NCI-H446 (cell line): ENCODE measurements around the gene TWIST2.

Source experiments
- DNase-seq, 2 experiments: peaks; one replicate each; lab custom pipeline; 2025; lab: John Stamatoyannopoulos, UW

The TWIST2 gene

GRCh38 chr2:238890131-238890530, 42.2 kb downstream of the TWIST2 start:
- DNase-seq = no peak

GRCh38 chr2:238890618-238891456, 43.0 kb downstream of the TWIST2 start:
- DNase-seq = no peak

- no peak for DNase-seq
These were observed 43.7 kb downstream of the TWIST2 start for GRCh38 chr2:238891457-238892203.

GRCh38 chr2:238892204-238892500, 44.3 kb downstream of the TWIST2 start:
- DNase-seq = no peak

DNA sequence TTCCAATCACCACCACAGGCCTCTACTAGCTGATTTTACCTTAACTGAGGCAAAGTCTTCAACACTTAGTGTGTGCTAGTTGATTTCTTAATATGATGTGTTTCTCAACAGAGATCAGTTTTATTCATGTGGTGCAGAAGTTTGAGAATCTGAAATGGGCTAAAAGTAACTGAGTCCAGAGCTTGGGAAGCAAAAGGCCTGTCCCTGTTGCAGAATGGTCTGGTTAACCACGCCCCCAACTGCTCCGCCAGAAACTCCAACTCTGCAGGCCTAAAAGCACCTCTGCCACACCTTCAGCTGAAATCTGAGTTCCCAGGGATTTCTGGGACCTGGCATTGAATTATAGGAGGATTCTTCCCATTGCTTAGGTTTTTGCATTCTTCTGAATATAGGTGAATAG, 44.9 kb downstream of the TWIST2 start:
- DNase-seq = no peak

- DNase-seq = no peak
These were observed 45.6 kb downstream of the TWIST2 start for GRCh38 chr2:238893349-238894000.

GRCh38 chr2:238894226-238894949, 46.5 kb downstream of the TWIST2 start:
- DNase-seq = no peak

DNA sequence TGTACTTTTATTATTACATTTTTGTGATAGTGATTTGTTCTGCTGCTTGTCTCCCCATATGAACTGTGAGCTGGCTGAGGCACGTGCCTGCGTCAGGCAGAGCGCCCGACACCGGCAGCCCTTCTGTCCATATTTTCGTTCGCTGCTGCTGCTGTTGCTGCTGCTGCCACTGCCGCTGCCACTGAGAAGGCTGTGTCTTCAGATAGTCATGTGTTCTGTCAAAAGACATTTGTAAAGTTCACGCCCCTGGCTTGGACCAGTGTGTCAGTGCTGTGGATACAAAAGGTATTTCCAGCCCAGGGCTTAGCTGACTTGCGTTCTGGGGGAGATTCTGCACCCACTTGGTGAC, 47.0 kb downstream of the TWIST2 start:
- no peak for DNase-seq

DNA sequence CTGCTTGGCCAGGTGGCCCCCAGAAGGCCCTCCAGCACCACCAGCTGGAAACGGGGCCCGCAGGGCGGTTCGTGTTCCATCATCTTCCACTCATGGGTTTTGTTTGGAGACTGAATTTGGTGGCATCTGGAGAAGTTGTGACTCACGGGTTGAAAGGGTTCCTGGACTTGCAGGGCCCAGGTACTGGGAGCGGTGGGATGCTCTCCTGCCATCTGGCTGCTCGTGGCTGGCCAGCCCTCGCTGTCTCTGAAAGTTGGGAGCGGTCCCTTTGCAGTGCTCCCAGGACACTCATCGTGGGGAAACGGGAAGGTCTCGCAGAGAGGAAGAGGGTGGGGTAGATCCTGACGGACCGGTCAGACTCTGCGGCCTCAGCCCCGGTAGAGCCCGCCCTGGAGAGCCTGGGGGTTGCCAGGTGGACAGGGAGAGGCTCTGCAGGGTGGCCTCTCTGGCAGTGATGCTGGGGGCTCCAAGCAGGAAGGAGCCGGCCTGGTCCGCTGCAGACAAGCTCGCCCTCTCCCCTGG, 47.5 kb downstream of the TWIST2 start:
- DNase-seq = no peak

DNA sequence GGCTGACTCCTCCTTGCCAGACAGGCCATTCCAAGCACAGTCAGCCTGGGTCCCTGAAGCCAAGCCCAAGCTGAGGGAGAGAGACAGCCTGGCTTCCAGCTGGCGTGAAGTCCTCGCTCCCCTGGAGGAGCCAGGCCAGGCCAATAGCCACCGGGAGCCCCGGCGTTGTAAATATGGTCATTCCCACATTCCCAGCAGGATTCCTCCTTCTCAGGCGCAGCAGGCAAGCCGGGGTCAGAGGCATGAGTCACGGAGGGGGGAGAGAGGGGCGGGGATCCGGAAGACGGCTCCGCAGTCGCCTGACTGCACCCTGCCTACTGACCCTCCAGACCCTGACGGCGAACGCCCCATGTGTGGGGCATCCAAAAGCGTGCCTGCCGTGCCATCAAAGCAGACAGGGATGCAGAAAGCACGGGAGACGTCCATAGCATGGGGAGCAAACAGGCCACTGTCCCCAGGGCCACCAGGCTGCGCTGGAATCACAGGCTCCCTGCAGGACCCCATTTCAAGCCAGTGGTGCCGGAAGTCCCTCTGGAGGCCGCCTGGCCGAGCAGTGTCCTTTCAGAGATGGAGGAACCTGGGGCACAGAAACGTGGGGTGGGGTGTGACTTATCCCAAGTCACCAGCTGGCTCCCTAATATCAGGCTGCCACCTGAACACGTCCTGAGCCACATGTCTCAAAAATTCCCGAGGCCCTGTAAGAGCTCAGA, 48.2 kb downstream of the TWIST2 start:
- no peak for DNase-seq

DNA sequence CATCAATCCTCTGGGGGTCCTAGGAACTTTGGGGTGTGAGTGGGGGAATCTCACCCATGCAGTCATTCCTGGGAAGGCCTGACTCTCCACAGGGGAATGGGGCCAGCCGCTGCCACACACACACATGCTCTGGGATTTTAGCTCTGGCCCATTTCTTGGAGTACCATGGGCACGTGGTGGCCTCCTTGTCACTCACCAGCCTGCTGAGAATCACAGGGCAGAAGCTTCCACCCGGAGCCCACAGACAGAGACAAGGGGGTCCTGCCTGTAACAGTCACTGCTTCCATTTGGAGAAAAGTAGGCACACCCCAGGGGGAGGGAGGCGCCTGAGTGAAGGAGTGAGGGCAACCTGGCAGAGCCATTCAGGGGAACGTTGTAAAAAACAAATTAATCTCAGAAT, 48.8 kb downstream of the TWIST2 start:
- DNase-seq = no peak

GRCh38 chr2:238897122-238897880, 49.4 kb downstream of the TWIST2 start:
- DNase-seq = no peak

DNA sequence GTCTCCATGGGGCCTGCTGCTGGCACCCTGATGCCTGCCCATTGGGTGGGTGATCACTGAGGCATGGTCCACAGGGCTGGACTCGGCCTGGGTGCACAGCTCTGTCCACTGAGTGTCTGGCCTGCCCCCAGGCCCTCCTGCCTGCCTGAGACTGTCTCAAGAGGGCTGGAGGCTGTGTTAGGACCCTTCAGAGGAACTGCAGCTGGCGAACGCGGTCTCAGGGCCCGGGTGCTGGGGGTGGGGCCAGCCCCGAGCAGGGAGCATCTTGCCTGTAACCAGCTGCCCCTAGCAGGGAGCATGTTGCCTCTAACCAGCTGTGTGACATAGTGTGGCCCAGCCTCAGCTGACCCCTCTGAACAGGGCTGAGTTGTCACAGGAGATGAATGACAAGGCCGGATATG, 50.0 kb downstream of the TWIST2 start:
- DNase-seq = no peak

DNA sequence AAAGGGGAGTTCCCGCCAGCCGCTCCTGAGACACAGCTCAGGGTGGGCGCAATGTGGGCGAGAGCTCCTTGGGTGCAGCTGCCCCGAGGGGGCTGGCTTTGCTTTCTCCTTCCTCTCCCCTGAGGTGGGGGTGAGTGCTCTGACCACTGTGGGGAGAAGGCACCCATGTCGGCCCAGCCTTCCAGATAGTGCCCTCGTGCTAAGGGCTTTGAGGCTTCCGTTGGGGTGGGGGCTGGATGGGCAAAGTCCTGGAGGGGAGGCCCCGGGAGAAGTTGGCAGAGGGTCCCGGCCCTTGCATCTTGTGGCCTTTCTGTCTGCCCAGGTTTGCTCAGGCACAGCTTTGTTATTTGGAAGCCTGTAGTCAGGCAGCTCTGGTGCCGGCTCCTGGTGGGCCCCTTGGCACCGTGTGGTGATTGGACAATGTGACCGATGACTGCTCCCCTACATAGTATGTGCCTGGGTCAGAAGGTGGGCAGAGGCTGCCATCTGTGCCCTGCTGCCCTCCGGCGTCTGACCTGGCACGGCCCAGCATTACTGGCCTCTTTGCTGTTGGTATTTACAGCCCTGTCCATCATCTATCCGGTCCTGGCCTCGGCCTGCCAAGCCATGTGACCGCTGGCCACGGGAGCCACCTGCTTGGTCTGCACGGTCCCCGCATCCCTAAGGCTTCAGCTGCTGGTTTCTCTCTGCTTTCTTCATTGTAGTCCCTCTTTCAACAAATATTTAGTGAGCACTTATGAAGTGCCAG, 50.8 kb downstream of the TWIST2 start:
- DNase-seq = no peak

GRCh38 chr2:238899386-238899785, 51.5 kb downstream of the TWIST2 start:
- no peak for DNase-seq

- DNase-seq = no peak
These were observed 52.6 kb downstream of the TWIST2 start for GRCh38 chr2:238900511-238900910.

- DNase-seq = no peak
These were observed 53.7 kb downstream of the TWIST2 start for GRCh38 chr2:238901461-238902057.

- DNase-seq = no peak
These were observed 54.4 kb downstream of the TWIST2 start for GRCh38 chr2:238902285-238902684.

GRCh38 chr2:238903141-238903540, 55.3 kb downstream of the TWIST2 start:
- no peak for DNase-seq

GRCh38 chr2:238904177-238904576, 56.3 kb downstream of the TWIST2 start:
- DNase-seq = no peak
